Loucy (cell line): ENCODE measurements around the gene YIF1A.

Experiments
- CTCF ChIP-seq: fragments of 200-600 bp; sonication (generic); conservative IDR thresholded peaks from 2 replicates; pipeline ENCODE4 v1.5.1; 2014; ENCODE audit warnings: mild to moderate bottlenecking, antibody characterized with exemption, low read length
- EZH2phosphoT487 ChIP-seq: fragments of 200-600 bp; IDR thresholded peaks from 2 replicates; pipeline ENCODE4 v1.6.1; 2018; ENCODE audit warnings: antibody characterized with exemption, mild to moderate bottlenecking, moderate library complexity, borderline replicate concordance

DNA sequence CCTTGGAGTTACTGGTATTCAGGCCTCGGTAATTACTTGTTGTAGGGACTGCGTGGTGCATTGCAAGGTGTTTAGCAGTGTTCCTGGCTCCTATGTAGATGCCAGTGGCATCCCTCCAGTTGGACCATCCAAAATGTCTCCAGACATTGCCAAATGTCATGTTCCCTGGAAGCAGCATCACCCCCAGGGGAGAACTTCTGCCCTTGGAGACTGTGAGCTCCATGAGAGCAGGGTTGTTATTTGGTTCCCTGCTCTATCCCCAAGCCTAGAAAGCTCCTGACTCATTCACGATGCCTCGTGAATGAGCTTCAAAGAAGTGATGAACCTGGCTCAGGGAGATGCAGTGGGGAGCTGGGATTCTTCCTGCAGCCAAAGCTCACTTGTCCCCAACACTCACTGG lies 32.7 kb upstream of the YIF1A start:
- TF ChIP-seq CTCF (no peak), EZH2phosphoT487 (no peak)
